GM21528 (cell line): ENCODE data around the gene OLAH.
"Not testable (repeated sequence)": the region's sequence is repeated elsewhere in the genome, so short reads cannot be mapped to it uniquely, and the experiment has no call there.

Source experiments
- ATAC-seq: cut with Tn5 transposase; IDR thresholded peaks from one replicate; pipeline ENCODE4 v1.9.1; 2021; ENCODE audit warnings: mild to moderate bottlenecking, moderate library complexity; ENCODE audit not compliant: unreplicated experiment, low FRiP score

The OLAH gene

DNA sequence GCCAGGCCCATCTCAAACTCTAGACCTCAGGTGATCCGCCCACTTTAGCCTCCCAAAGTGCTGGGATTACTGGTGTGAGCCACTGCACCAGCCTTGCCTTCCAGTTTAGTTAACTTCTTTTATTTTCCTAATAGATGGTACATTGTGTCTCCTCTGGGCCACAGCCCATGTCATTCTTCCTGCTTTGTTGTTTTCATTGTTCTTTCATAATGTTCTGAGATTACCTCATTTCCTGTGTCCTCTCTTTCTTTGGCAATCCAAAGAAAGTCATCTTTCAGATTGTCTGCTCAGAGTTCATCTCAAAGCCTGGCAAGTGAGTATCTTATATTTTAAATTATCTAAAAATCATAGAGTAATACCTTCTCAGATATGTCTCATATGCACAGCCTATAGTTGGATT lies at the start of gene OLAH:
OLAH (plus strand) TSS at position 270 of the 400 bp plus-strand sequence. CDS start 3,346 bp downstream, outside the sequence.
- no peak for ATAC-seq

DNA sequence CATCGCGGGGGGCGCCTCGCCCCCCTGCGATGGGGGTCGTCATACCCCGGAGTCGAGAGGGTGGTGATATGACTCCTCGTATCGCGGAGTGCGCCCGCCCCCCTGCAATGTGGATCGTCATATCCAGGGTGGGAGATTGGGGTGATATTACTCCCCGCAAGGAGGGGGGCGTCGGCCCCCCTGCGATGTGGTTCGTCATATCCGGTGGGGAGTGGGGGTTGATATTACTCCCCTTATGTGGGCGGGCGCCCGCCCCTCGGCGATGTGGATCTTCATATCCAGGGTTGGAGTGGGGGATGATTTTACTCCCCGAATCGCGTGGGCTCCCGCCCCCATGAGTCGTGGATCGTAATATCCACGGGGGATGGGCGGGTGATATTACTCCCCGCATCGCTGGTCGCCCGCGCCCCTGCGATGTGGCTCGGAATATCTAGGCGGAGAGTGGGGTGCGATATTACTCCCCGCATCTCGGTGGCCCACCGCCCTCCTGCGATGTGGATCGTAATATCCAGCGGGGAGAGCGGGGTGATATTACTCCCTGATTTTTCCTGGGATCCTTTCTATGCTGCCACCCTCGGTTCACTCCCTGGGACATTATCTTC lies 47.7 kb upstream of the OLAH start:
- no peak for ATAC-seq

GRCh38 chr10:15013530-15013929 lies 30.2 kb upstream of the OLAH start:
- ATAC-seq, result not testable (repeated sequence)

- ATAC-seq, result no peak
Observed at GRCh38 chr10:15015451-15015850, 28.3 kb upstream of the OLAH start.

GRCh38 chr10:15020966-15021365 lies 22.8 kb upstream of the OLAH start:
- not testable (repeated sequence) for ATAC-seq

GRCh38 chr10:15023079-15023478 lies 20.7 kb upstream of the OLAH start:
- ATAC-seq, result not testable (repeated sequence)

DNA sequence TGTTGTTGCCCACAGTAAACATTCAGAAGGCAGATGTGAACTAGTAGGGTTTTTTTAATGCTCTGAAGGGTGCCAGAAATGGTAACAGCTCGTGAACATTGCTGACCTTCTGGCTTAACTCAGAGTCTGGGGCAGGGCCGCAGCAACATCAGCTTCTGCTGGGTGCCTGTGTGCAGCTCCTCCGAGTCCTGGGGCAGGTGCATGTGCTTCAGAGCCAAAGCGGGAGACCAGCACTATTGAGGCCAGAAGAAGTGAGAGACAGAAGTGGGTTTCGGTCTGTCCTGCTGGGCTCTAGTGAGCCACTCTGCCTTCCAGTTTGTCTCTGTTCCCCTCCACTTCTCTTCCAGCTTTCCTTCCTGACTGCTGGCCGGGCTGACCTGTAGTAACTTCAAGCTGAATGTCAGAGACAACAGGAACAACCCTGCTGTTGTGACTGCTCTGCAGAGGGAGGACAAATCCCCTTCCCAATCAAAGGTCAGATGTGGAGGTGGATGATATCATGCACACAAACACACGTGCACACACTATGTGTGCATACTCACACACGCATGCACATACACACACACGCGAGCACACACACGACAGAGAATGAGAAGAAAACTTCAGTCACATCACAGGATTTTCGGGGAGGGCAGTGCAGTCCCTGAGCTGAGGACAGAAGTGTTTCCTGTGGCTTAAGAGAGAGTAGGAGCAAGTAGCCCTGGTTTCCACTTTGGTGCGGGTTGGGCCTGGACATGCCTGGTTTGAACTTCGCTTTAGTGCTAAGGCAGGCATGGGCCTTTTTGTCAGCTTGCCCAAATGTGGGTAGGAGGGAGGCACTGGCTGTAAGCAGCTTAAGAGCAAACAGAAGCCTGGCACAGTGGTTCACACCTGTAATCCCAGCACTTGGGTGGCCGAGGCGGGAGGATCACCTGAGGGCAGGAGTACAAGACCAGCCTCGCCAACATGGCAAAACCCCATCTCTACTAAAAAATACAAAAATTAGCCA lies 19.4 kb upstream of the OLAH start:
- not testable (repeated sequence) for ATAC-seq

DNA sequence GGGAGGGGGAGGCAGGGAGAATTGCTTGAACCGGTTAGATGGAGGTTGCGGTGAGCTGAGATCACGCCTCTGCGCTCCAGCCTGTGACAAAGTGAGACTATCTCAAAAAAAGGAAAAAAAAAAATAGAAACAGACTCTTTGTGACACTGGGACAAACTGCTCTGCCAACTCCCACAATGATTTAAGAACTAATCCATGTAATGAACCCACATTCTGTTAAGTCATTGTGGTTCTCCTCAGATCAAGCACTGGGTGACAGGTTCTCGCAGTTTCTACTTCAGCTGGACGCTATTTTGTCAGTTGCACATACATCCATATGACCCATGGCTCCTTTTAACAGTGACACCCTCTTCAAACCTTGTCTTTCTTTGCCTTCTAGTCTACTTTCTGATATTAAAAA lies 18.7 kb upstream of the OLAH start:
- ATAC-seq, result not testable (repeated sequence)

DNA sequence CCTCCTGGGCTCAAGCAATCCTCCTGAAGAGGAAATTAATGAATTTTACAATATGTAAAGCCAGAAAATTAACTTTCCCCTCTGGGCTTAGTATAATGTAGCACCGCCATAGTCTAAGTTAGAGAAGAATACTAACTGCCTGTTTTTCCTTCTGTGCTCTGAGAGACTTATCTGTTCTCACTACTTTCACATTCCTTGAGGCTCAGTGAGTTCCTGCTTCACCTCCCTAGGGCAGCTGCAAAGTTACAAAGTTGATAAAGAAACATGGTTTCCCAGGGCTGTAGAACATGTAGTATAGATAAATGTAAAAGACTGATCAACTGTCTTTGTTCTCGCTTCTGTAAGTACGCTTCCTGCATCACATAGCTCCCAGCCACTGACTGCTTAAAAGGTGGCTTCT lies 16.0 kb upstream of the OLAH start:
- ATAC-seq, result no peak

GRCh38 chr10:15035385-15036301 lies 8.1 kb upstream of the OLAH start:
- ATAC-seq, result no peak

DNA sequence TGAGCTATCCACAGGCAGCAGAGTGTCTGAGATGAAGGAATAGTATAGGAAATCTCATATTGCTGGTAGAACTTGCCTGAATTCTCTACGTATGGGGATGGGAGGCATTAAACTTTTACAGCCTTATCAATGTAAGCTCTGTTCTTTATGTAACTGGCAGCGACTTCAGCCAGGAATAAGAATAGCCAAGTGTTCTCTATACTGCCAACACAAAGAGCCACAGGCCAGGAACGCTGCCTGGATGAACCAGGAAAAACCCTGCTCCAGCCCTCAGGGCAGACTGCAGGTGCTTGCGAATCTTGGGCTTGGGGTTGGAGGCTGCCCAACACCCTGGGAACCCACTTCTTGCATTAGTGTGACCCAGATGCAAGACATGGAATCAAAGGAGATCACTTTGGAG lies 6.1 kb upstream of the OLAH start:
- no peak for ATAC-seq

DNA sequence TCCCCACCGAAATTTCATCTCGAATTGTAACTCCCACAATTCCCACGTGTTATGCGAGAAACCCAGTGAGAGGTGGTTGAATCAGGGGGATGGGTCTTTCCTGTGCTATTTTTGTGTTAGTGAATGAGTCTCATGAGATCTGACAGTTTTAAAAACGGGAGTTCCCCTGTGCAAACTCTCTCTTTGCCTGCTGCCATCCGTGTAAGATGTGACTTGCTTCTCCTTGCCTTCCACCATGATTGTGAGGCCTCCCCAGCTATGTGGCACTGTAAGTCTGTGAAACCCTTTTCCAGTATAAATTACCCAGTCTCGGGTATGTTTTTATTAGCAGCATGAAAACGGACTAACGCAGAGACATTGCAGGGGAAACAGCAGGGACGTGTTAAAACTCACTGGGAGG lies 5.3 kb upstream of the OLAH start:
- no peak for ATAC-seq

DNA sequence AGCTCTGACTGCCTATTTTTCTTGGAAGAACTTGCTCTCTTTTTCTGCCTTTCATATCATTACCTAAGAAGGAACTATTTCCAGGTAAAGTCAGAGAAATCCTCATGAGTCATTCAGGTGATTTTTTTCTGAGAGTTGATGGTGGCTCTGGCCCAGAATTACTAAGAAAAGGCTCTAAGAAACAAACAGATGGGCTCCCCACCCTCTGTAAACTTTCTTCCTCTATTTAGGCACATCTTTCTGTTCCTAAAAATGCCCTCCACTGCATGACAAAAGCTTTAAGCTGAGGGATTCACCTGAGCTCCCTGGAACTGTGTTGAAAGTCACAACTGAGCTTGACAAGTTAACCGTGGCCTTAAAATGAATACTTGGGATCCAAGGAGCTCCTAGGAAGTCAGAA lies 1.6 kb downstream of the OLAH start:
- no peak for ATAC-seq

GRCh38 chr10:15046626-15047025 lies 2.9 kb downstream of the OLAH start:
- ATAC-seq, result no peak

DNA sequence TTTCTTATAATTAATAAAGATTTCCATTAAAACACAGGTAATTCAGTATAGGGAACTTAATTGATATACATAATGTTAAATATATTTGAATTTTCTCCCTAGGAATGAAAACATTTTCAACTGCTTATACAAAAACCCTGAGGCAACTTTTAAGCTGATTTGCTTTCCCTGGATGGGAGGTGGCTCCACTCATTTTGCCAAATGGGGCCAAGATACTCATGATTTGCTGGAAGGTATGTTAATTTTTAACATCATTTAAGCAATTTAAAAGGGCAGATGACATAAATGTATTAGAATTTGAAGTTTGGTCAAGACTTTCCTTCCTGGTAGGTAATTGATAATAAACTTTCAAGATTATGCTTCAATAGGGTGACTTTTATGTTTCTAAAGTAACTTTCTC lies 5.8 kb downstream of the OLAH start:
- no peak for ATAC-seq

DNA sequence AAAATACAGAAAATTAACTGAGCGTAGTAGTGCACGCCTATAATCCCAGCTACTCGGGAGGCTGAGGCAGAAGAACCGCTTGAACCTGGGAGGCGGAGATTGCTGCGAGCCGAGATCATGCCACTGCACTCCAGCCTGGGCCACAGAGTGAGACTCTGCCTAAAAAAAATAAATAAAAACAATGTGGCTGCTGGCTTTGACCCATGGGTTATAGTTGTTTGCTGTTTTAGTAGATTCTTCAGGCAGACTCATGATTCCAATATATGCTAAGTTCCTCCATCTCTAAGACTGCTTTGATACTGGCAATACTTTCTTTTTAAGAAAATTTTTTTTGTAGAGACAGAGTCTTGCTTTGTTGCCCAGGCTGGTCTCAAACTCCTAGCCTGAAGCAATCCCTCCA lies 8.4 kb downstream of the OLAH start:
- ATAC-seq, result no peak

DNA sequence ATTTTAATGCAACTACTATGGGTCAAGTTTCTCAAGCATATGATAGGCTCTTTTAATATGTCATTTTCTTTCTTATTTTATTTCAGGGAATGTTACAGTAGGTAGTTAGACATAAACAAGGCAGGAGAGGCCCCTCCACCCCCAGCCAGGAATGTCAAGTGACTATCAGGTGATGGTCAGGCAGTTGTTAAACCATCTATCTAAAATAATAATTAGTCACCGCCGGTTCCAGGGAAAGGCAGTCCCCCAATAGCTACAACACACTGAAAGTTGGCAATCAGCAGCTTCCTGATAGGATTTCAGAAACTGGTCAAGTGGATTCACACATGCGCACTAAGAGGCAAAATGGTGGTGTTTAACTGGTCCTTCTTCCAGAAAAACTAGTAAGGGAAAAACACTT lies 9.3 kb downstream of the OLAH start:
- ATAC-seq, result no peak

- ATAC-seq, result no peak
Observed at GRCh38 chr10:15058689-15059088, 14.9 kb downstream of the OLAH start.

DNA sequence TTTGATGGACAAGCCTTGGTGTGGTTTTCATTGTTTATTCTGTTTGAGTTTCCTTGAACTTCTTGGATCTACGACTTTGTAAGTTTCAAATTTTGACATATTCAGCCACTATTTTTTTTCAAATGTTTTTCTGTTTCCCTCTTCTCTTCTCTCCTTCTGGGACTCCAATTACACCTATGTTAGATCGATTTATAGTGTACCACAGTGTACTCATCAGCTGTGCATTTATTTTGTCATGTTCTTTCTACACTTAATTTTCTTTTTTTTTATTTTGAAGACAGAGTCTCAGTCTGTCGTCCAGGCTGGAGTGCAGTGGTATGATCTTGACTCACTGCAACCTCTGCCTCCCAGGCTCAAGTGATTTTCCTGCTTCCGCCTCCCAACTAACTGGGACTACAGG lies 16.2 kb downstream of the OLAH start:
- no peak for ATAC-seq

DNA sequence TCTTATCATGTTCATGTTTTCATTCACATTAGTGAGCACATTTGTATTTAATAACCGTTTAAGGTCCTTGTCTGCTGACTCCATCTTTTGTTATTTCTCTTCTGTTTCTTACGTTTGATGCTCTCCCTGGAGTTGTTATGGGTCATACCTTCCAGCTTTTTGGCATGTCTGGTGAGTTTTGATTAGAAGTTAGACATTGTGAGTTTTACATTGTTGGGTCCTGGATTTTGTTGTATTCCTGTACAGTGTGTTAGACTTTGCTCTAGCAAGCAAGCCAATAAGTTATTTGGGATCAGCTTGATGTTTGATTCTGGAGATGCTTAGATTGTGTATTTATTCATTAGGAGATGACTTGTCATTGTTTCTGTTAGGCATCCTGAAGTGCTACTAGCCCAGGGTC lies 16.9 kb downstream of the OLAH start:
- ATAC-seq, result no peak

GRCh38 chr10:15067154-15067553 lies 23.4 kb downstream of the OLAH start:
- ATAC-seq, result no peak
